Endothelial cell of umbilical vein (primary cell): Measurements from ENCODE around the gene NUP107.

ENCODE experiments used
- EZH2 ChIP-seq: IDR thresholded peaks from 2 replicates; pipeline ENCODE4 v1.6.1; 2012; ENCODE audit warnings: borderline replicate concordance, low read depth, mild to moderate bottlenecking, moderate library complexity, low read length, inconsistent platforms; ENCODE audit not compliant: severe bottlenecking
- FOS ChIP-seq: IDR thresholded peaks from 2 replicates; pipeline ENCODE4 v1.6.1; 2011; ENCODE audit warnings: mild to moderate bottlenecking, low read length, moderate library complexity, borderline replicate concordance; ENCODE audit not compliant: insufficient read depth
- GATA2 ChIP-seq: IDR thresholded peaks from 2 replicates; pipeline ENCODE4 v1.7.0; 2011; ENCODE audit warnings: low read depth, mild to moderate bottlenecking, moderate library complexity, mixed read lengths, low read length; ENCODE audit not compliant: insufficient read length, insufficient read depth
- JUN ChIP-seq: IDR thresholded peaks from 2 replicates; pipeline ENCODE4 v1.6.1; 2011; ENCODE audit warnings: borderline replicate concordance, low read depth; ENCODE audit not compliant: insufficient read length, insufficient read depth
- MYC ChIP-seq: IDR thresholded peaks from one replicate; pipeline ENCODE4 v1.6.1; 2011; ENCODE audit warnings: mild to moderate bottlenecking, low read depth, low read length
- POLR2A ChIP-seq: IDR thresholded peaks from 2 replicates; pipeline ENCODE4 v1.6.1; 2012; ENCODE audit warnings: low read depth, mild to moderate bottlenecking, control low read depth, low read length
- POLR2AphosphoS5 ChIP-seq: IDR thresholded peaks from 2 replicates; pipeline ENCODE4 v1.6.1; 2012; ENCODE audit warnings: low read depth, mild to moderate bottlenecking, control low read depth, low read length, moderate library complexity; ENCODE audit not compliant: insufficient read depth
- TF ChIP-seq, protein P1 (sequence below), 2 donors: IDR thresholded peaks; 1 replicate in 1 of 2; 2 replicates in 1 of 2; pipeline ENCODE4 v1.5.1; 2011; ENCODE audit warnings: low read length in 2 of 2, mild to moderate bottlenecking in 2 of 2, moderate library complexity in 2 of 2, control low read depth in 1 of 2, inconsistent platforms in 1 of 2, low read depth in 1 of 2; ENCODE audit not compliant: insufficient read depth in 1 of 2; ENCODE audit errors: extremely low read depth in 1 of 2
- TF ChIP-seq, protein P2 (sequence below): IDR thresholded peaks from 2 replicates; pipeline ENCODE4 v1.6.1; 2011; ENCODE audit not compliant: insufficient read depth, insufficient read length

DNA sequence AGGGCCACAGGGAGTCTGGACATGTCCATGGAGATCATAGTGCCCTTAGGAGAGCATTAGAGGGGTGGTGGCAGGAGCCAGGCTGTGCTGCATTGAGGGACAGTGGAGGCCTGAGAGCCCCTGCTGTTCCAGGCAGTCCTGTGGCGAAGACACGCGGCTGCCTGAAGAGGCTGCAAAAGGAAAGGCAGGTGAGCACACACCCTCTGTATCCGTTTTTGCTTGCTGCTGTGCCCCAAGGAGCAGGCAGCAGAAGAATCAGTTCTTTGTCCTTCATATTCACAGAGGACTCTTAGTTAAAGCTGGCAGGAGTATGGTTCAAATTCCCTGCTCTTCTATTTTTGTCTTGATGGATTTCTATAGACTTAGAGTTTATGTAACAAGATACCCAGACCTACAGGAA lies 63.7 kb downstream of the NUP107 start:
- TF ChIP-seq, protein P1, sequence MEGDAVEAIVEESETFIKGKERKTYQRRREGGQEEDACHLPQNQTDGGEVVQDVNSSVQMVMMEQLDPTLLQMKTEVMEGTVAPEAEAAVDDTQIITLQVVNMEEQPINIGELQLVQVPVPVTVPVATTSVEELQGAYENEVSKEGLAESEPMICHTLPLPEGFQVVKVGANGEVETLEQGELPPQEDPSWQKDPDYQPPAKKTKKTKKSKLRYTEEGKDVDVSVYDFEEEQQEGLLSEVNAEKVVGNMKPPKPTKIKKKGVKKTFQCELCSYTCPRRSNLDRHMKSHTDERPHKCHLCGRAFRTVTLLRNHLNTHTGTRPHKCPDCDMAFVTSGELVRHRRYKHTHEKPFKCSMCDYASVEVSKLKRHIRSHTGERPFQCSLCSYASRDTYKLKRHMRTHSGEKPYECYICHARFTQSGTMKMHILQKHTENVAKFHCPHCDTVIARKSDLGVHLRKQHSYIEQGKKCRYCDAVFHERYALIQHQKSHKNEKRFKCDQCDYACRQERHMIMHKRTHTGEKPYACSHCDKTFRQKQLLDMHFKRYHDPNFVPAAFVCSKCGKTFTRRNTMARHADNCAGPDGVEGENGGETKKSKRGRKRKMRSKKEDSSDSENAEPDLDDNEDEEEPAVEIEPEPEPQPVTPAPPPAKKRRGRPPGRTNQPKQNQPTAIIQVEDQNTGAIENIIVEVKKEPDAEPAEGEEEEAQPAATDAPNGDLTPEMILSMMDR (IDR thresholded peaks at IDR 0.05; ENCODE audit: extremely low read depth in 1 of 2, insufficient read depth in 1 of 2, low read depth in 1 of 2, low read length in 2 of 2), result no peak
- TF ChIP-seq POLR2A (no peak), FOS (no peak), EZH2 (no peak), POLR2AphosphoS5 (no peak), GATA2 (no peak), MYC (no peak), JUN (no peak)
- TF ChIP-seq, protein P2, sequence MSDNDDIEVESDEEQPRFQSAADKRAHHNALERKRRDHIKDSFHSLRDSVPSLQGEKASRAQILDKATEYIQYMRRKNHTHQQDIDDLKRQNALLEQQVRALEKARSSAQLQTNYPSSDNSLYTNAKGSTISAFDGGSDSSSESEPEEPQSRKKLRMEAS, result no peak
